ENCODE data around the gene FAM149A. TPM values are rescaled to one million over a fixed set of nuclear protein-coding genes. Genes with fewer than 3 reads are reported as not detected.

FAM149A gene
- total RNA-seq, 1 experiment from 2014 or later = 1.5 TPM

GRCh38 chr4:186105647-186106321, 1.3 kb downstream of the FAM149A start:
- peak; percentile 14 for DNase-seq (ENCODE audit: low read depth)

- DNase-seq (ENCODE audit: low read depth) = no peak
Observed at GRCh38 chr4:186107947-186108346, 3.4 kb downstream of the FAM149A start.

GRCh38 chr4:186108391-186108790, 3.9 kb downstream of the FAM149A start:
- no peak for DNase-seq (ENCODE audit: low read depth)

GRCh38 chr4:186109245-186109644, 4.7 kb downstream of the FAM149A start:
- DNase-seq (ENCODE audit: low read depth) = no peak

- no peak for DNase-seq (ENCODE audit: low read depth)
Observed at GRCh38 chr4:186116697-186117096, 12.2 kb downstream of the FAM149A start.

- no peak for DNase-seq (ENCODE audit: low read depth)
Observed at GRCh38 chr4:186118582-186118981, 14.1 kb downstream of the FAM149A start.

GRCh38 chr4:186121057-186121456, 16.6 kb downstream of the FAM149A start:
- no peak for DNase-seq (ENCODE audit: low read depth)

GRCh38 chr4:186128842-186129241, 24.3 kb downstream of the FAM149A start:
- no peak for DNase-seq (ENCODE audit: low read depth)

- DNase-seq (ENCODE audit: low read depth) = no peak
Observed at GRCh38 chr4:186131935-186132334, 27.4 kb downstream of the FAM149A start.

- DNase-seq (ENCODE audit: low read depth) = peak; percentile 46
Observed at GRCh38 chr4:186132577-186133242, 28.2 kb downstream of the FAM149A start.

- no peak for DNase-seq (ENCODE audit: low read depth)
Observed at GRCh38 chr4:186134257-186134656, 29.8 kb downstream of the FAM149A start.

- no peak for DNase-seq (ENCODE audit: low read depth)
Observed at GRCh38 chr4:186134861-186135260, 30.4 kb downstream of the FAM149A start.

- DNase-seq (ENCODE audit: low read depth) = no peak
Observed at GRCh38 chr4:186137196-186137794, 32.8 kb downstream of the FAM149A start.

- peak; percentile 40 for DNase-seq (ENCODE audit: low read depth)
Observed at GRCh38 chr4:186144198-186144945, 39.9 kb downstream of the FAM149A start.

GRCh38 chr4:186144946-186145569, 40.6 kb downstream of the FAM149A start:
- peak; percentile 33 for DNase-seq (ENCODE audit: low read depth)

- no peak for DNase-seq (ENCODE audit: low read depth)
Observed at GRCh38 chr4:186146458-186146857, 42.0 kb downstream of the FAM149A start.

- DNase-seq (ENCODE audit: low read depth) = no peak
Observed at GRCh38 chr4:186148336-186148975, 44.0 kb downstream of the FAM149A start.

- DNase-seq (ENCODE audit: low read depth) = peak; percentile 47
Observed at GRCh38 chr4:186149872-186150271, 45.4 kb downstream of the FAM149A start.

- DNase-seq (ENCODE audit: low read depth) = no peak
Observed at GRCh38 chr4:186150926-186151325, 46.4 kb downstream of the FAM149A start.

- DNase-seq (ENCODE audit: low read depth) = no peak
Observed at GRCh38 chr4:186151499-186151898, 47.0 kb downstream of the FAM149A start.
